HuH-7 (cell line): ENCODE measurements around the gene ANKRD49.

Experiments used
- DNase-seq: peaks from one replicate; pipeline ENCODE4 v3.0.0; 2011; ENCODE audit warnings: low spot score

ANKRD49 gene

DNA sequence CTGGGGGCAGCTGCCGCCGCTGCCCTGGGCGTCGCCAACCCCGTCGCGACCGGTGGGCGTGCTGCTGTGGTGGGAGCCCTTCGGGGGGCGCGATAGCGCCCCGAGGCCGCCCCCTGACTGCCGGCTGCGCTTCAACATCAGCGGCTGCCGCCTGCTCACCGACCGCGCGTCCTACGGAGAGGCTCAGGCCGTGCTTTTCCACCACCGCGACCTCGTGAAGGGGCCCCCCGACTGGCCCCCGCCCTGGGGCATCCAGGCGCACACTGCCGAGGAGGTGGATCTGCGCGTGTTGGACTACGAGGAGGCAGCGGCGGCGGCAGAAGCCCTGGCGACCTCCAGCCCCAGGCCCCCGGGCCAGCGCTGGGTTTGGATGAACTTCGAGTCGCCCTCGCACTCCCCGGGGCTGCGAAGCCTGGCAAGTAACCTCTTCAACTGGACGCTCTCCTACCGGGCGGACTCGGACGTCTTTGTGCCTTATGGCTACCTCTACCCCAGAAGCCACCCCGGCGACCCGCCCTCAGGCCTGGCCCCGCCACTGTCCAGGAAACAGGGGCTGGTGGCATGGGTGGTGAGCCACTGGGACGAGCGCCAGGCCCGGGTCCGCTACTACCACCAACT, 51.0 kb downstream of the ANKRD49 start:
- no peak for DNase-seq

DNA sequence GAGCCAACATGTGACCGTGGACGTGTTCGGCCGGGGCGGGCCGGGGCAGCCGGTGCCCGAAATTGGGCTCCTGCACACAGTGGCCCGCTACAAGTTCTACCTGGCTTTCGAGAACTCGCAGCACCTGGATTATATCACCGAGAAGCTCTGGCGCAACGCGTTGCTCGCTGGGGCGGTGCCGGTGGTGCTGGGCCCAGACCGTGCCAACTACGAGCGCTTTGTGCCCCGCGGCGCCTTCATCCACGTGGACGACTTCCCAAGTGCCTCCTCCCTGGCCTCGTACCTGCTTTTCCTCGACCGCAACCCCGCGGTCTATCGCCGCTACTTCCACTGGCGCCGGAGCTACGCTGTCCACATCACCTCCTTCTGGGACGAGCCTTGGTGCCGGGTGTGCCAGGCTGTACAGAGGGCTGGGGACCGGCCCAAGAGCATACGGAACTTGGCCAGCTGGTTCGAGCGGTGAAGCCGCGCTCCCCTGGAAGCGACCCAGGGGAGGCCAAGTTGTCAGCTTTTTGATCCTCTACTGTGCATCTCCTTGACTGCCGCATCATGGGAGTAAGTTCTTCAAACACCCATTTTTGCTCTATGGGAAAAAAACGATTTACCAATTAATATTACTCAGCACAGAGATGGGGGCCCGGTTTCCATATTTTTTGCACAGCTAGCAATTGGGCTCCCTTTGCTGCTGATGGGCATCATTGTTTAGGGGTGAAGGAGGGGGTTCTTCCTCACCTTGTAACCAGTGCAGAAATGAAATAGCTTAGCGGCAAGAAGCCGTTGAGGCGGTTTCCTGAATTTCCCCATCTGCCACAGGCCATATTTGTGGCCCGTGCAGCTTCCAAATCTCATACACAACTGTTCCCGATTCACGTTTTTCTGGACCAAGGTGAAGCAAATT, 51.7 kb downstream of the ANKRD49 start:
- no peak for DNase-seq

DNA sequence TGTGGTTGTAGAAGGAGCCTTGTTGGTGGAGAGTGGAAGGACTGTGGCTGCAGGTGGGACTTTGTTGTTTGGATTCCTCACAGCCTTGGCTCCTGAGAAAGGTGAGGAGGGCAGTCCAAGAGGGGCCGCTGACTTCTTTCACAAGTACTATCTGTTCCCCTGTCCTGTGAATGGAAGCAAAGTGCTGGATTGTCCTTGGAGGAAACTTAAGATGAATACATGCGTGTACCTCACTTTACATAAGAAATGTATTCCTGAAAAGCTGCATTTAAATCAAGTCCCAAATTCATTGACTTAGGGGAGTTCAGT, 52.3 kb downstream of the ANKRD49 start:
- DNase-seq = no peak

DNA sequence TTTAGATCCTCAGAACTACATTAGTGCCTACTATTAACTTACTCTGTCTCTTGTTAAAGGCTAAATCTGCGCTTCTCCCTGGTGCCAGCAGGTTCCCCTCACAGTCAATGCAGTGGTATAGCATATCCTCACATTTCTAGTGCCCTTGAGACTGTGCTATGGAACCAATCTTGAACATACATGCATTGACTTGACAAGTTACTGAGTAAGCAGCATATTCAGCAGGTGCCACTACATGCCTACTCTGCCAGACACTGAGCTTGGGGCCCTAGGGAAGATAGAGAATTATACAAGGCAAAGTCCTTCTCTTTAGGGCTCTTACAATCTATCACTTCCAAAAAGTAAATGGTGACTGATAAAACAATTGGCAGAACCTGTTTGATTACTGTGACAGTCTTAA, 53.1 kb downstream of the ANKRD49 start:
- no peak for DNase-seq

GRCh38 chr11:94549146-94549545, 55.4 kb downstream of the ANKRD49 start:
- DNase-seq = no peak
